K562 (cell line): Measurements from ENCODE around the gene DPEP2NB. TPM values are rescaled to one million over a fixed set of nuclear protein-coding genes. Genes with fewer than 3 reads are reported as not detected.
A peak's percentile ranks its signal among the peaks of the same experiment; 100 is the strongest.

Experiments
- ATAC-seq: fragments of 200-7000 bp; cut with Tn5 transposase; 3 replicates; pipeline ENCODE4 v1.9.1; 2020; ENCODE audit warnings: moderate library complexity
- BruUV-seq: library from RNA; stranded (reverse); fragments of 400-500 nt; replicated peaks from 2 replicates; lab custom pipeline; 2021; lab: Mats Ljungman, UMichigan
- CTCF ChIA-PET: fragments of 300-600 bp; formaldehyde crosslinking; extraction: SDS; loops from one replicate; lab custom pipeline; 2021; ENCODE audit warnings: low intra/inter-chr PET ratio; lab: Yijun Ruan, JAX
- POLR2A ChIA-PET: fragments of 300-600, 350-650 bp; sonication (Branson Sonifier 250); formaldehyde crosslinking; extraction: SDS; loops from one replicate; lab custom pipeline; 2021; ENCODE audit warnings: antibody characterized with exemption, inconsistent platforms; lab: Yijun Ruan, JAX
- DNase-seq, 4 experiments: peaks; one replicate each; pipeline versions ENCODE4 v3.0.0 to v3.0.0-alpha.2; 2011 to 2018; ENCODE audit warnings: low spot score in 3 of 4, mixed read lengths in 3 of 4; ENCODE audit errors: extremely low read depth in 1 of 4
- FAIRE-seq: peaks from 2 replicates; lab custom pipeline; 2011; peaks lifted over from hg19 to GRCh38; lab: Jason Lieb, UNC
- H2AFZ ChIP-seq: 2 replicates; pipeline ENCODE4 v1.6.0; 2011; ENCODE audit warnings: low read depth, low read length, control low read depth, inconsistent platforms
- H3K27ac ChIP-seq: fragments of 200-600 bp; 3 replicates; pipeline ENCODE4 v1.8.0; 2011; ENCODE audit warnings: low read depth, mild to moderate bottlenecking, control low read depth, inconsistent platforms, low read length, moderate library complexity, mixed read lengths; ENCODE audit errors: extremely low read depth
- H3K27me3 ChIP-seq, 2 experiments: fragments of 300-600 bp in 1 of 2; 2 replicates in 1 of 2; 3 replicates in 1 of 2; pipeline versions ENCODE4 v1.6.0 to v1.8.0; 2011; ENCODE audit warnings: inconsistent platforms in 2 of 2, low read length in 2 of 2, mild to moderate bottlenecking in 1 of 2, mixed read lengths in 1 of 2, moderate library complexity in 1 of 2; ENCODE audit not compliant: control insufficient read depth in 2 of 2, insufficient read depth in 2 of 2
- H3K36me3 ChIP-seq: fragments of 300-600 bp; 3 replicates; pipeline ENCODE4 v1.8.0; 2011; ENCODE audit warnings: mild to moderate bottlenecking, low read length, inconsistent platforms; ENCODE audit not compliant: control insufficient read depth, insufficient read depth
- H3K4me1 ChIP-seq, 2 experiments: fragments of 200-600 bp in 1 of 2; replicated peaks in 1 of 2; 2 replicates in 1 of 2; 3 replicates in 1 of 2; pipeline versions ENCODE4 v1.5.1 to v1.8.0; 2011; ENCODE audit warnings: inconsistent platforms in 2 of 2, low read length in 2 of 2, mild to moderate bottlenecking in 1 of 2, mixed read lengths in 1 of 2, moderate library complexity in 1 of 2; ENCODE audit not compliant: control insufficient read depth in 2 of 2, insufficient read depth in 2 of 2
- H3K4me2 ChIP-seq: 2 replicates; pipeline ENCODE4 v1.6.1; 2011; ENCODE audit warnings: low read length, control low read depth, inconsistent platforms, mixed read lengths; ENCODE audit not compliant: insufficient read depth
- H3K4me3 ChIP-seq: fragments of 200-600 bp; sonication (generic), shearing (Covaris generic); 2 replicates; pipeline ENCODE4 v1.5.1; 2016; ENCODE audit warnings: control low read depth, inconsistent platforms
- H3K79me2 ChIP-seq: fragments of 200-600 bp; 3 replicates; pipeline ENCODE4 v1.8.0; 2011; ENCODE audit warnings: low read length, inconsistent platforms; ENCODE audit not compliant: control insufficient read depth, insufficient read depth
- H3K9ac ChIP-seq, 2 experiments: 2 replicates each; pipeline versions ENCODE4 v1.6.0 to v1.6.1; 2011; ENCODE audit warnings: low read depth in 2 of 2, low read length in 2 of 2, control low read depth in 1 of 2, inconsistent platforms in 1 of 2, mild to moderate bottlenecking in 1 of 2, mixed read lengths in 1 of 2; ENCODE audit not compliant: insufficient read depth in 1 of 2
- H3K9me1 ChIP-seq: one replicate; pipeline ENCODE4 v1.6.0; 2011; ENCODE audit warnings: inconsistent platforms, mild to moderate bottlenecking, low read length, moderate library complexity; ENCODE audit not compliant: control insufficient read depth, insufficient read depth
- H3K9me3 ChIP-seq: replicated peaks from 2 replicates; pipeline ENCODE4 v1.5.1; 2011; ENCODE audit warnings: low read depth, low read length, inconsistent platforms; ENCODE audit not compliant: control insufficient read depth, insufficient read depth
- H4K20me1 ChIP-seq: replicated peaks from 2 replicates; pipeline ENCODE4 v1.6.1; 2011; ENCODE audit warnings: low read length, inconsistent platforms, mixed read lengths; ENCODE audit not compliant: control insufficient read depth, insufficient read depth
- ATF3 ChIP-seq, 2 experiments: fragments of 450-650 bp in 1 of 2; sonication (generic) in 1 of 2; formaldehyde crosslinking in 1 of 2; IDR thresholded peaks in 1 of 2; conservative IDR thresholded peaks in 1 of 2; 2 replicates each; pipeline versions ENCODE4 v1.6.1 to v1.8.1; 2016 to 2023; ENCODE audit warnings: mild to moderate bottlenecking in 2 of 2, moderate library complexity in 2 of 2, inconsistent platforms in 1 of 2, missing genetic modification reagents in 1 of 2
- EGR1 ChIP-seq: fragments of 450-650 bp; conservative IDR thresholded peaks from 2 replicates; pipeline ENCODE4 v1.6.1; 2017; ENCODE audit warnings: mild to moderate bottlenecking
- FOXJ2 ChIP-seq: fragments of 200-800 bp; sonication (Bioruptor generic); IDR thresholded peaks from 2 replicates; pipeline ENCODE4 v1.6.1; 2016; ENCODE audit warnings: missing genetic modification characterization, missing compliant biosample characterization
- SPI1 ChIP-seq: IDR thresholded peaks from 2 replicates; pipeline ENCODE4 v1.6.1; 2011; ENCODE audit warnings: low read depth, low read length, control low read depth, borderline replicate concordance
- WGBS: fragments of 100-300 bp; shearing (Covaris generic); methylation state at CpG from one replicate; pipeline ENCODE4 v1.1.6; 2016; ENCODE audit warnings: low coverage, mixed read lengths; ENCODE audit not compliant: insufficient coverage; ENCODE audit errors: missing lambda C conversion rate; 5-methylcytosine and 5-hydroxymethylcytosine counted together
- in situ Hi-C: fragments of 300-500 bp; cut with MboI; formaldehyde crosslinking; loops from 4 replicates; pipeline ENCODE4 v1.15.0; 2018; ENCODE audit warnings: inconsistent platforms, mixed read lengths
- intact Hi-C: fragments of 100-400 bp; cut with micrococcal nuclease; formaldehyde crosslinking; loops from 2 replicates; pipeline ENCODE4 v1.14.2; 2022
- polyA plus RNA-seq, 8 experiments: library from polyadenylated mRNA; depleted of rRNA in 4 of 8; stranded (reverse) in 5 of 8; unstranded in 3 of 8; fragments of >200 nt; fragmentation: Nextera tagmentation in 2 of 8; fragmentation: Illumina TruSeq in 1 of 8; extraction: Ambion mirVana in 2 of 8; extraction: Trizol in 1 of 8; gene quantifications; 2 replicates each; pipeline versions ENCODE4 v1.2.1 to v1.2.3, GENCODE V29; 2011 to 2014; ENCODE audit warnings: inconsistent platforms in 1 of 8, missing spikeins in 1 of 8
- total RNA-seq, 7 experiments: library from RNA; depleted of rRNA in 6 of 7; stranded (reverse); fragments of >200 nt in 6 of 7; fragmentation: Illumina TruSeq in 2 of 7; extraction: Trizol in 2 of 7; gene quantifications; 2 replicates each; pipeline versions ENCODE4 v1.2.1 to v1.2.3, GENCODE V29; 2011 to 2021; ENCODE audit warnings: low replicate concordance in 1 of 7

The DPEP2NB gene
- total and polyA plus RNA-seq, 9 of the 15 experiments (the other 6 are each of a cell fraction or from before 2014, with no cell fraction given) = not detected

GRCh38 chr16:67995423-67995822 is 20.3 kb downstream of the DPEP2NB start:
- CTCF ChIA-PET = no interaction called here
- no peaks in the 10 kb centered on the region for H3K9me3 ChIP-seq
- no peaks in the 10 kb centered on the region for H3K79me2 ChIP-seq
- H4K20me1 ChIP-seq = no peaks in the 10 kb centered on the region
- WGBS = 43% methylated on average over 5 of the region's 5 CpGs
- H3K9me1 ChIP-seq = no peaks in the 10 kb centered on the region
- no peaks in the 10 kb centered on the region for H3K36me3 ChIP-seq
- intact Hi-C loops = no loop called here
- no peak overlapping the region for H3K9ac ChIP-seq
- in situ Hi-C loops = loop anchor here (10.0 kb wide), 1 partner anchor 319 kb away; the partner anchor contains the start of genes PRMT7 and SLC7A6OS
- BruUV-seq = no TSS peak
- peaks cover 28 to 42% of the 10 kb centered on the region in 2 experiments for H3K4me1 ChIP-seq
- ATAC-seq (no peak), FAIRE-seq (no peak), DNase-seq (peak in 1 of 4 experiments; percentile 43)
- no peak overlapping the region for H3K27ac ChIP-seq
- TF ChIP-seq SPI1 (peak; percentile 70), ATF3 (IDR thresholded peaks at IDR 0.05) (peak; percentile 43), ATF3 (CRISPR knock-in tag; conservative IDR thresholded peaks at IDR 0.05) (no peak), EGR1 (peak; percentile 64), FOXJ2 (no peak)
- H3K27me3 ChIP-seq = no peaks in the 10 kb centered on the region
- no peak overlapping the region; the same call in 1 of the 2 replicates for H3K4me2 ChIP-seq
- POLR2A ChIA-PET = interaction anchor here (0.6 to 1.7 kb wide), 3 partner anchors 11 to 39 kb away, joined by 3 to 7 read pairs (median 4); no protein-coding TSS in a partner anchor
- H2AFZ ChIP-seq = peak overlapping the region; percentile 22; the same call in 1 of the 2 replicates
- H3K4me3 ChIP-seq = no peak overlapping the region
